Caco-2 (cell line): ENCODE measurements around the gene APOL3. TPM values are rescaled to one million over a fixed set of nuclear protein-coding genes. Genes with fewer than 3 reads are reported as not detected.

Source experiments
- BruUV-seq: library from RNA; stranded (reverse); fragments of 400-500 nt; replicated peaks from 2 replicates; lab custom pipeline; 2021; lab: Mats Ljungman, UMichigan
- CTCF ChIA-PET: fragments of 300-600 bp; sonication (Branson Sonifier 250); formaldehyde crosslinking; loops from one replicate; lab custom pipeline; 2022; ENCODE audit warnings: antibody characterized with exemption; lab: Charles Lee
- POLR2A ChIA-PET: fragments of 300-600 bp; sonication (Branson Sonifier 250); formaldehyde crosslinking; loops from one replicate; lab custom pipeline; 2022; ENCODE audit warnings: antibody characterized with exemption; lab: Charles Lee
- DNase-seq, 2 experiments: peaks; one replicate each; pipeline versions ENCODE4 v3.0.0 to v3.0.0-alpha.2; 2020 to 2022
- H3K27me3 ChIP-seq: replicated peaks from 2 replicates; pipeline ENCODE4 v1.6.0; 2011; ENCODE audit warnings: low read length; ENCODE audit not compliant: control insufficient read depth, insufficient read depth
- H3K36me3 ChIP-seq: 2 replicates; pipeline ENCODE4 v1.5.1; 2011; ENCODE audit warnings: low read length; ENCODE audit not compliant: control insufficient read depth, insufficient read depth
- H3K4me1 ChIP-seq: fragments of 250-450 bp; sonication (Bioruptor Pico); 2 replicates; pipeline ENCODE4 v1.5.1; 2020; ENCODE audit warnings: mild to moderate bottlenecking
- H3K4me3 ChIP-seq: 2 replicates; pipeline ENCODE4 v1.5.1; 2011; ENCODE audit warnings: low read depth, mild to moderate bottlenecking, control low read depth, low read length
- H3K9me3 ChIP-seq: fragments of 250-450 bp; sonication (Bioruptor Pico); 2 replicates; pipeline ENCODE4 v1.5.1; 2020; ENCODE audit warnings: mild to moderate bottlenecking, moderate library complexity
- H3K27ac Mint-ChIP-seq: one replicate; pipeline ENCODE4 v1.8.0; 2022; ENCODE audit warnings: mixed read lengths; ENCODE audit not compliant: unreplicated experiment
- H3K27me3 Mint-ChIP-seq: one replicate; pipeline ENCODE4 v1.8.0; 2022; ENCODE audit warnings: mixed read lengths; ENCODE audit not compliant: insufficient read depth, unreplicated experiment
- H3K36me3 Mint-ChIP-seq: one replicate; pipeline ENCODE4 v1.8.0; 2022; ENCODE audit warnings: mild to moderate bottlenecking, mixed read lengths; ENCODE audit not compliant: insufficient read depth, unreplicated experiment
- H3K4me1 Mint-ChIP-seq: one replicate; pipeline ENCODE4 v1.8.0; 2022; ENCODE audit warnings: low read depth, mixed read lengths; ENCODE audit not compliant: unreplicated experiment
- H3K4me3 Mint-ChIP-seq: one replicate; pipeline ENCODE4 v1.8.0; 2022; ENCODE audit warnings: mild to moderate bottlenecking, moderate library complexity, mixed read lengths; ENCODE audit not compliant: unreplicated experiment
- H3K9me3 Mint-ChIP-seq: one replicate; pipeline ENCODE4 v1.8.0; 2022; ENCODE audit warnings: mixed read lengths; ENCODE audit not compliant: unreplicated experiment
- intact Hi-C: fragments of 100-400 bp; cut with micrococcal nuclease; formaldehyde crosslinking; loops from one replicate; pipeline ENCODE4 v1.10.0; 2022; ENCODE audit not compliant: unreplicated experiment
- total RNA-seq: library from RNA; stranded (reverse); gene quantifications from 2 replicates; pipeline ENCODE4 v1.2.3, GENCODE V29; 2022
- TF ChIP-seq, protein P1 (sequence below), 2 experiments: fragments of 200-600 bp in 1 of 2; IDR thresholded peaks; 1 replicate in 1 of 2; 2 replicates in 1 of 2; pipeline versions ENCODE4 v1.5.1 to v1.8.0; 2011 to 2022; ENCODE audit warnings: antibody characterized with exemption in 1 of 2, control low read depth in 1 of 2, inconsistent platforms in 1 of 2, low read depth in 1 of 2, low read length in 1 of 2, mild to moderate bottlenecking in 1 of 2, moderate library complexity in 1 of 2; ENCODE audit not compliant: insufficient read depth in 1 of 2, severe bottlenecking in 1 of 2, unreplicated experiment in 1 of 2

APOL3 gene
- total RNA-seq, 1 experiment from 2014 or later: not detected

DNA sequence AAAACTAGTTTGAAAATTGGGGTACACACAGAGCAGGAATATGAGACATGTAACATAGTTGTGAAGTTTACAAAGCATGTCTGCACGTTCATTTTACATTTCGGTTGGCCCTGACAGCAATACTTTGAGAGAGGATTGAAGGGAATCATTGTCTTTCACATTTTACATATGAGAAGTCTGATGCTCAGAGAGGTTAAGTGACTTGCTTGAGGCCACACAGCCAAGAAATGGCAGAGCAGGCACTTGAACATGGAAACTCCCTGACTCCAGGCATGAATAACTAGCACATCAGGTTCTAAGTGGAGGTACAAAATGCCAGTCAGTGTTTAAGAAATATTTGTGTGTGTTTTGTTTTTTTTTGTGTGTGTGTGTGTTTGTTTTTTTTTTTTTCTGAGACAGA lies 53.6 kb downstream of the APOL3 start:
- Histone ChIP-seq H3K9me3 (no peaks in the 10 kb centered on the region), H3K27me3 (no peaks in the 10 kb centered on the region), H3K4me3 (no peak overlapping the region), H3K36me3 (no peaks in the 10 kb centered on the region), H3K4me1 (no peaks in the 10 kb centered on the region)
- BruUV-seq: no TSS peak
- Mint-ChIP-seq H3K9me3 (no peaks in the 10 kb centered on the region), H3K4me3 (no peak overlapping the region), H3K4me1 (no peaks in the 10 kb centered on the region), H3K27me3 (no peaks in the 10 kb centered on the region), H3K27ac (no peak overlapping the region), H3K36me3 (no peaks in the 10 kb centered on the region)
- TF ChIP-seq, protein P1, sequence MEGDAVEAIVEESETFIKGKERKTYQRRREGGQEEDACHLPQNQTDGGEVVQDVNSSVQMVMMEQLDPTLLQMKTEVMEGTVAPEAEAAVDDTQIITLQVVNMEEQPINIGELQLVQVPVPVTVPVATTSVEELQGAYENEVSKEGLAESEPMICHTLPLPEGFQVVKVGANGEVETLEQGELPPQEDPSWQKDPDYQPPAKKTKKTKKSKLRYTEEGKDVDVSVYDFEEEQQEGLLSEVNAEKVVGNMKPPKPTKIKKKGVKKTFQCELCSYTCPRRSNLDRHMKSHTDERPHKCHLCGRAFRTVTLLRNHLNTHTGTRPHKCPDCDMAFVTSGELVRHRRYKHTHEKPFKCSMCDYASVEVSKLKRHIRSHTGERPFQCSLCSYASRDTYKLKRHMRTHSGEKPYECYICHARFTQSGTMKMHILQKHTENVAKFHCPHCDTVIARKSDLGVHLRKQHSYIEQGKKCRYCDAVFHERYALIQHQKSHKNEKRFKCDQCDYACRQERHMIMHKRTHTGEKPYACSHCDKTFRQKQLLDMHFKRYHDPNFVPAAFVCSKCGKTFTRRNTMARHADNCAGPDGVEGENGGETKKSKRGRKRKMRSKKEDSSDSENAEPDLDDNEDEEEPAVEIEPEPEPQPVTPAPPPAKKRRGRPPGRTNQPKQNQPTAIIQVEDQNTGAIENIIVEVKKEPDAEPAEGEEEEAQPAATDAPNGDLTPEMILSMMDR (IDR thresholded peaks at IDR 0.05; ENCODE audit: insufficient read depth in 1 of 2, low read depth in 1 of 2, low read length in 1 of 2, severe bottlenecking in 1 of 2, unreplicated experiment in 1 of 2): no peak
- DNase-seq: no peak
- ChIA-PET CTCF (no interaction called here), POLR2A (no interaction called here)
- intact Hi-C loops: no loop called here

DNA sequence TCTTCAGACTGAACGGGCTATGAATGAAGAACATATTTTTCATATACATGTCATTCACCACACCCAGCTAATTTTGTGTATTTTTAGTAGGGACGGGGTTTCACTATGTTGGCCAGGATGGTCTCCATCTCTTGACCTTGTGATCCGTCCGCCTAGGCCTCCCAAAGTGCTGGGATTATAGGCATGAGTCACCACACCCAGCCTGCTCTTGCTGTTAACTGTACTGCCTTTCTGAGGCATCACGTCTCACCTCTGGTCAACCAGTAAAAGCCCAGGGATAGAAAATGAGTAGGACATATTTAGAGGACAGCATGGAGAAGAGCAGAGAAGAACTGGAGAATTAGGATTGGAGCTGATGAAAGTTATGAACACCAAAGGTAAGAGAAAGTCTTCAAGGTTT lies 55.6 kb downstream of the APOL3 start:
- ChIA-PET CTCF (interaction anchor here (1.1 kb wide), 1 partner anchor 39 kb away, joined by 4 read pairs; no protein-coding TSS in a partner anchor), POLR2A (no interaction called here)
- BruUV-seq: no TSS peak
- intact Hi-C loops: no loop called here
- TF ChIP-seq, protein P1 (IDR thresholded peaks at IDR 0.05; ENCODE audit: insufficient read depth in 1 of 2, low read depth in 1 of 2, low read length in 1 of 2, severe bottlenecking in 1 of 2, unreplicated experiment in 1 of 2): no peak
- no peak overlapping the region for H3K27ac Mint-ChIP-seq
- H3K9me3 Mint-ChIP-seq: no peaks in the 10 kb centered on the region
- no peak for DNase-seq
- H3K27me3 ChIP-seq: no peaks in the 10 kb centered on the region
- no peaks in the 10 kb centered on the region for H3K36me3 ChIP-seq
- H3K4me3 ChIP-seq: no peak overlapping the region
- no peaks in the 10 kb centered on the region for H3K27me3 Mint-ChIP-seq
- H3K9me3 ChIP-seq: no peaks in the 10 kb centered on the region
- no peak overlapping the region for H3K4me3 Mint-ChIP-seq
- H3K4me1 Mint-ChIP-seq: no peaks in the 10 kb centered on the region
- H3K4me1 ChIP-seq: no peaks in the 10 kb centered on the region
- no peaks in the 10 kb centered on the region for H3K36me3 Mint-ChIP-seq

- CTCF ChIA-PET: no interaction called here
- Histone ChIP-seq H3K4me1 (no peaks in the 10 kb centered on the region), H3K27me3 (no peaks in the 10 kb centered on the region), H3K4me3 (no peak overlapping the region), H3K36me3 (no peaks in the 10 kb centered on the region), H3K9me3 (no peaks in the 10 kb centered on the region)
- no peak for DNase-seq
- H3K27me3 Mint-ChIP-seq: no peaks in the 10 kb centered on the region
- no peak overlapping the region for H3K4me3 Mint-ChIP-seq
- no peaks in the 10 kb centered on the region for H3K36me3 Mint-ChIP-seq
- TF ChIP-seq, protein P1 (IDR thresholded peaks at IDR 0.05; ENCODE audit: insufficient read depth in 1 of 2, low read depth in 1 of 2, low read length in 1 of 2, severe bottlenecking in 1 of 2, unreplicated experiment in 1 of 2): no peak
- intact Hi-C loops: no loop called here
- H3K27ac Mint-ChIP-seq: no peak overlapping the region
- BruUV-seq: no TSS peak
- POLR2A ChIA-PET: no interaction called here
- no peaks in the 10 kb centered on the region for H3K9me3 Mint-ChIP-seq
- no peaks in the 10 kb centered on the region for H3K4me1 Mint-ChIP-seq
Measured at GRCh38 chr22:36104435-36104834, 56.1 kb downstream of the APOL3 start.
